ENCODE results near the gene PDZRN3. TPM values are rescaled to one million over a fixed set of nuclear protein-coding genes. Genes with fewer than 3 reads are reported as not detected.

The PDZRN3 gene
- total RNA-seq, 1 experiment from 2014 or later, result not detected

DNA sequence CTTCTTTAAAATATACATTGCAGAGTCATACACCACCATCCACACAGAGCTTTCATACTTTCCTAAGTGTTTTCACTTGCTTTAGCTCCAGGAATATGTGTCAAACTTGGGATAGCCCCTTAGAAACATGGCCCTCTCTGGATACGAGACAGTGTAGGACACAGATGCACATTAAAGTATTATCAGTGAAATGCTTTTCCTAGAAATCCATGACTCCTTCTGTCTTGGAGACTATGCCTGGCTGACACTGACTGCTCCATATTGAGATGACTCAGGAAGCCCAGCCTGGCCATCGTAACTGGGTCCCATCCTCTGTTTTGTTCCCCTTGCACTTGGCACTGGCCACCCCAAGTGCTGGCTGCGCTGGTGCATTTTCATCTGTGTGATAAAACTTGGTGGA, 204.8 kb downstream of the PDZRN3 start:
- Mint-ChIP-seq H3K27ac (ENCODE audit: unreplicated experiment) (no peak overlapping the region), H3K36me3 (ENCODE audit: insufficient read depth, unreplicated experiment) (no peaks in the 10 kb centered on the region), H3K9me3 (ENCODE audit: low read depth, unreplicated experiment) (no peaks in the 10 kb centered on the region), H3K4me3 (ENCODE audit: low read depth, unreplicated experiment) (no peak overlapping the region), H3K4me1 (ENCODE audit: low read depth, unreplicated experiment) (no peaks in the 10 kb centered on the region), H3K27me3 (ENCODE audit: unreplicated experiment) (peaks cover 14% of the 10 kb centered on the region)
- CTCF ChIA-PET, result no interaction called here
- TF ChIP-seq, protein P1, sequence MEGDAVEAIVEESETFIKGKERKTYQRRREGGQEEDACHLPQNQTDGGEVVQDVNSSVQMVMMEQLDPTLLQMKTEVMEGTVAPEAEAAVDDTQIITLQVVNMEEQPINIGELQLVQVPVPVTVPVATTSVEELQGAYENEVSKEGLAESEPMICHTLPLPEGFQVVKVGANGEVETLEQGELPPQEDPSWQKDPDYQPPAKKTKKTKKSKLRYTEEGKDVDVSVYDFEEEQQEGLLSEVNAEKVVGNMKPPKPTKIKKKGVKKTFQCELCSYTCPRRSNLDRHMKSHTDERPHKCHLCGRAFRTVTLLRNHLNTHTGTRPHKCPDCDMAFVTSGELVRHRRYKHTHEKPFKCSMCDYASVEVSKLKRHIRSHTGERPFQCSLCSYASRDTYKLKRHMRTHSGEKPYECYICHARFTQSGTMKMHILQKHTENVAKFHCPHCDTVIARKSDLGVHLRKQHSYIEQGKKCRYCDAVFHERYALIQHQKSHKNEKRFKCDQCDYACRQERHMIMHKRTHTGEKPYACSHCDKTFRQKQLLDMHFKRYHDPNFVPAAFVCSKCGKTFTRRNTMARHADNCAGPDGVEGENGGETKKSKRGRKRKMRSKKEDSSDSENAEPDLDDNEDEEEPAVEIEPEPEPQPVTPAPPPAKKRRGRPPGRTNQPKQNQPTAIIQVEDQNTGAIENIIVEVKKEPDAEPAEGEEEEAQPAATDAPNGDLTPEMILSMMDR (IDR thresholded peaks at IDR 0.05; ENCODE audit: unreplicated experiment), result no peak
- BruUV-seq (replicated peaks), result no TSS peak
- no peak for DNase-seq
- intact Hi-C loops (cut with micrococcal nuclease; ENCODE audit: unreplicated experiment), result no loop called here

DNA sequence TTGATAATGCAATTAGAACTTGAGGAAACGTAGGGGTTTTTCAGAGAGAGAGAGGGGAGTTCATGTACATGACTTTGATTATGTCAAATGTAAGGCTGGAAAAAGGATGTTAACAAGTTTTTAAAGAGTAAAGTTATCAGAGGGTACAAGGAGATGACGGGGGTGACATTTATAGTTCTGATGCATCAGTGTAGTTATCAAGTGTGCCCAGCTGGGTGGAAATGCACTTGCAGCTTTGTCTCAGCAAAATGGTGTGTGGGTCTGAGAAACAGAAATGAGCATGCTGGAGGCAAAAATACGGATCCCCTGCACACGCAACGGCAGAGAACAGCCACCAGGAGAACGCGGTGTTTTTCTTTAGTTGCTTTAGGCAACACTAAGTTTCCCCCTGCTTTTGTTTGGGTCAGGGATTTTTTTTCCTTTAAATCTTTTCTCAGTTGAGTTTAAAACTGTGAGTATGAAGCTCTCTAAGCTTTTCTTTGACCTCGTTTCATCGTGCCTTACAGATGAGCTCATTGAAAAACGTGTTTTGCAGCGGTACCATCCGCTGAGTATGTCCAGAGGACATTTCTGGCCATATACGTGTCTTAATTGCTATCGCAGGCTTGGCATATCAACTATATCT, 205.4 kb downstream of the PDZRN3 start:
- BruUV-seq (replicated peaks), result no TSS peak
- no peak overlapping the region for H3K4me3 Mint-ChIP-seq (ENCODE audit: low read depth, unreplicated experiment)
- H3K9me3 Mint-ChIP-seq (ENCODE audit: low read depth, unreplicated experiment), result no peaks in the 10 kb centered on the region
- TF ChIP-seq, protein P1 (IDR thresholded peaks at IDR 0.05; ENCODE audit: unreplicated experiment), result no peak
- CTCF ChIA-PET, result no interaction called here
- no peaks in the 10 kb centered on the region for H3K4me1 Mint-ChIP-seq (ENCODE audit: low read depth, unreplicated experiment)
- intact Hi-C loops (cut with micrococcal nuclease; ENCODE audit: unreplicated experiment), result no loop called here
- peaks cover 14% of the 10 kb centered on the region for H3K27me3 Mint-ChIP-seq (ENCODE audit: unreplicated experiment)
- DNase-seq, result no peak
- no peak overlapping the region for H3K27ac Mint-ChIP-seq (ENCODE audit: unreplicated experiment)
- no peaks in the 10 kb centered on the region for H3K36me3 Mint-ChIP-seq (ENCODE audit: insufficient read depth, unreplicated experiment)

- Mint-ChIP-seq H3K4me3 (ENCODE audit: low read depth, unreplicated experiment) (no peak overlapping the region), H3K27ac (ENCODE audit: unreplicated experiment) (no peak overlapping the region), H3K9me3 (ENCODE audit: low read depth, unreplicated experiment) (no peaks in the 10 kb centered on the region), H3K36me3 (ENCODE audit: insufficient read depth, unreplicated experiment) (no peaks in the 10 kb centered on the region), H3K27me3 (ENCODE audit: unreplicated experiment) (peaks cover 14% of the 10 kb centered on the region), H3K4me1 (ENCODE audit: low read depth, unreplicated experiment) (no peaks in the 10 kb centered on the region)
- BruUV-seq (replicated peaks), result no TSS peak
- intact Hi-C loops (cut with micrococcal nuclease; ENCODE audit: unreplicated experiment), result no loop called here
- CTCF ChIA-PET, result no interaction called here
- DNase-seq, result no peak
- TF ChIP-seq, protein P1 (IDR thresholded peaks at IDR 0.05; ENCODE audit: unreplicated experiment), result no peak
These were observed 206.1 kb downstream of the PDZRN3 start for GRCh38 chr3:73418681-73419080.

GRCh38 chr3:73415118-73415517, 209.6 kb downstream of the PDZRN3 start:
- TF ChIP-seq, protein P1 (IDR thresholded peaks at IDR 0.05; ENCODE audit: unreplicated experiment), result no peak
- Mint-ChIP-seq H3K9me3 (ENCODE audit: low read depth, unreplicated experiment) (peaks cover 2% of the 10 kb centered on the region), H3K4me1 (ENCODE audit: low read depth, unreplicated experiment) (no peaks in the 10 kb centered on the region), H3K27ac (ENCODE audit: unreplicated experiment) (no peak overlapping the region), H3K36me3 (ENCODE audit: insufficient read depth, unreplicated experiment) (no peaks in the 10 kb centered on the region), H3K27me3 (ENCODE audit: unreplicated experiment) (peaks cover 29% of the 10 kb centered on the region), H3K4me3 (ENCODE audit: low read depth, unreplicated experiment) (no peak overlapping the region)
- BruUV-seq (replicated peaks), result no TSS peak
- CTCF ChIA-PET, result no interaction called here
- intact Hi-C loops (cut with micrococcal nuclease; ENCODE audit: unreplicated experiment), result no loop called here
- DNase-seq, result no peak
